ENCODE results near the gene NUP133. TPM values are rescaled to one million over a fixed set of nuclear protein-coding genes. Genes with fewer than 3 reads are reported as not detected.

The NUP133 gene
- total and polyA plus RNA-seq, 2 donors (not counting 3 experiments of a cell fraction or from before 2014, with no cell fraction given) = 13.4 to 43.2 TPM

DNA sequence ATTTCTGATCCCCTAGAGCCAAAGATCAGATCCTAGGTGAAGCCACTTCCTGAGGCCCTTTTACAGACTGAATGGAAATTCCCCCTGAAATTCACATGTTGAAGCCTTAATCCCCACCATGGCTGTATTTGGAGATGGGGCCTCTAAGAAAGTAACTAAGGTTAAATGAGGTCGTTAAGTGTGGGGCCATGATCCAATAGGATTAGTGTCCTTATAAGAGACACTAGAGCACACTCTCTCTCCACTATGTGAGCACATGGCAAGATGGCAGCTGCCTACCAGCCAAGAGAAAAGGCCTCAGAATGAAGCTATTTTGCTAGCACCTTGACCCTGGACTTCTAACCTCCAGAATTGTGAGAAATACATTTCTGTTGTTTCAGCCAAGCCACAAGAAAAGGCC lies 36.4 kb upstream of the NUP133 start:
- DNase-seq (ENCODE audit: low read depth, low spot score) (no peak), FAIRE-seq (no peak)
- CTCF ChIA-PET = no interaction called here
- no peaks in the 10 kb centered on the region for H4K20me1 ChIP-seq (replicated peaks; ENCODE audit: control insufficient read depth, extremely low read depth, insufficient read depth, low read length)
- no TSS peak for BruUV-seq (replicated peaks)
- intact Hi-C loops (cut with micrococcal nuclease) (no loop called here), dilution Hi-C loops (cut with MboI; ENCODE audit: extremely low pct_ligation_motif_present, low sequenced_read_pairs) (no loop called here)
- H3K4me1 ChIP-seq (ENCODE audit: control insufficient read depth, extremely low read depth, insufficient read depth, low read length) = no peaks in the 10 kb centered on the region
- H3K9me1 ChIP-seq (replicated peaks; ENCODE audit: control insufficient read depth, extremely low read depth, insufficient read depth, low read length) = no peaks in the 10 kb centered on the region
- H3K36me3 ChIP-seq (ENCODE audit: control insufficient read depth in 2 of 2, extremely low read depth in 1 of 2, insufficient read depth in 2 of 2, low read length in 2 of 2) = peaks cover 7 to 9% of the 10 kb centered on the region in 2 experiments
- POLR2A ChIA-PET = no interaction called here
- no peaks in the 10 kb centered on the region for H3K9me3 ChIP-seq (replicated peaks; ENCODE audit: control insufficient read depth, insufficient read depth, low read length)
- no peak overlapping the region for H3K4me2 ChIP-seq (ENCODE audit: insufficient read depth, low read length)
- H3K27me3 ChIP-seq (ENCODE audit: control insufficient read depth in 2 of 2, insufficient read depth in 2 of 2, low read length in 2 of 2) = no peaks in the 10 kb centered on the region
- no peak overlapping the region for H3K27ac ChIP-seq (ENCODE audit: insufficient read depth, low read depth, low read length)
- no peaks in the 10 kb centered on the region for H3K79me2 ChIP-seq (ENCODE audit: control insufficient read depth, insufficient read depth, low read length)
- TF ChIP-seq, protein P1, sequence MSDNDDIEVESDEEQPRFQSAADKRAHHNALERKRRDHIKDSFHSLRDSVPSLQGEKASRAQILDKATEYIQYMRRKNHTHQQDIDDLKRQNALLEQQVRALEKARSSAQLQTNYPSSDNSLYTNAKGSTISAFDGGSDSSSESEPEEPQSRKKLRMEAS (IDR thresholded peaks at IDR 0.05; ENCODE audit: insufficient read depth, insufficient read length) = no peak
- no peak for TF ChIP-seq POLR2A (IDR thresholded peaks at IDR 0.05; ENCODE audit: low read depth, low read length)
- TF ChIP-seq GATA2 (IDR thresholded peaks at IDR 0.05; ENCODE audit: insufficient read depth, insufficient read length, low read depth, low read length) = no peak
- no peak for TF ChIP-seq POLR2AphosphoS5 (IDR thresholded peaks at IDR 0.05; ENCODE audit: insufficient read depth, low read depth, low read length)
- TF ChIP-seq MYC (IDR thresholded peaks at IDR 0.05; ENCODE audit: low read depth, low read length) = no peak
- TF ChIP-seq EZH2 (IDR thresholded peaks at IDR 0.05; ENCODE audit: borderline replicate concordance, low read depth, low read length, severe bottlenecking) = no peak
- TF ChIP-seq FOS (IDR thresholded peaks at IDR 0.05; ENCODE audit: borderline replicate concordance, insufficient read depth, low read length) = no peak
- TF ChIP-seq, protein P2, sequence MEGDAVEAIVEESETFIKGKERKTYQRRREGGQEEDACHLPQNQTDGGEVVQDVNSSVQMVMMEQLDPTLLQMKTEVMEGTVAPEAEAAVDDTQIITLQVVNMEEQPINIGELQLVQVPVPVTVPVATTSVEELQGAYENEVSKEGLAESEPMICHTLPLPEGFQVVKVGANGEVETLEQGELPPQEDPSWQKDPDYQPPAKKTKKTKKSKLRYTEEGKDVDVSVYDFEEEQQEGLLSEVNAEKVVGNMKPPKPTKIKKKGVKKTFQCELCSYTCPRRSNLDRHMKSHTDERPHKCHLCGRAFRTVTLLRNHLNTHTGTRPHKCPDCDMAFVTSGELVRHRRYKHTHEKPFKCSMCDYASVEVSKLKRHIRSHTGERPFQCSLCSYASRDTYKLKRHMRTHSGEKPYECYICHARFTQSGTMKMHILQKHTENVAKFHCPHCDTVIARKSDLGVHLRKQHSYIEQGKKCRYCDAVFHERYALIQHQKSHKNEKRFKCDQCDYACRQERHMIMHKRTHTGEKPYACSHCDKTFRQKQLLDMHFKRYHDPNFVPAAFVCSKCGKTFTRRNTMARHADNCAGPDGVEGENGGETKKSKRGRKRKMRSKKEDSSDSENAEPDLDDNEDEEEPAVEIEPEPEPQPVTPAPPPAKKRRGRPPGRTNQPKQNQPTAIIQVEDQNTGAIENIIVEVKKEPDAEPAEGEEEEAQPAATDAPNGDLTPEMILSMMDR (IDR thresholded peaks at IDR 0.05; ENCODE audit: extremely low read depth in 1 of 2, insufficient read depth in 1 of 2, low read depth in 1 of 2, low read length in 2 of 2) = no peak
- no peak for TF ChIP-seq JUN (IDR thresholded peaks at IDR 0.05; ENCODE audit: borderline replicate concordance, insufficient read depth, insufficient read length, low read depth)
- no peak overlapping the region for H3K9ac ChIP-seq (replicated peaks; ENCODE audit: extremely low read depth, insufficient read depth, low read length)
- no peak overlapping the region for H2AFZ ChIP-seq (ENCODE audit: low read depth, low read length)
- H3K4me3 ChIP-seq (replicated peaks in 1 of 3; ENCODE audit: insufficient read depth in 1 of 3, low read depth in 1 of 3, low read length in 3 of 3) = no peak overlapping the region

Measured in endothelial cell of umbilical vein (primary cell).